Measurements from ENCODE around the gene MYNN. TPM values are rescaled to one million over a fixed set of nuclear protein-coding genes. Genes with fewer than 3 reads are reported as not detected.
A peak's percentile ranks its signal among the peaks of the same experiment; 100 is the strongest.

The MYNN gene
- total and polyA plus RNA-seq, 5 donors, result 8.4 to 16.0 (median 12.6) TPM

DNA sequence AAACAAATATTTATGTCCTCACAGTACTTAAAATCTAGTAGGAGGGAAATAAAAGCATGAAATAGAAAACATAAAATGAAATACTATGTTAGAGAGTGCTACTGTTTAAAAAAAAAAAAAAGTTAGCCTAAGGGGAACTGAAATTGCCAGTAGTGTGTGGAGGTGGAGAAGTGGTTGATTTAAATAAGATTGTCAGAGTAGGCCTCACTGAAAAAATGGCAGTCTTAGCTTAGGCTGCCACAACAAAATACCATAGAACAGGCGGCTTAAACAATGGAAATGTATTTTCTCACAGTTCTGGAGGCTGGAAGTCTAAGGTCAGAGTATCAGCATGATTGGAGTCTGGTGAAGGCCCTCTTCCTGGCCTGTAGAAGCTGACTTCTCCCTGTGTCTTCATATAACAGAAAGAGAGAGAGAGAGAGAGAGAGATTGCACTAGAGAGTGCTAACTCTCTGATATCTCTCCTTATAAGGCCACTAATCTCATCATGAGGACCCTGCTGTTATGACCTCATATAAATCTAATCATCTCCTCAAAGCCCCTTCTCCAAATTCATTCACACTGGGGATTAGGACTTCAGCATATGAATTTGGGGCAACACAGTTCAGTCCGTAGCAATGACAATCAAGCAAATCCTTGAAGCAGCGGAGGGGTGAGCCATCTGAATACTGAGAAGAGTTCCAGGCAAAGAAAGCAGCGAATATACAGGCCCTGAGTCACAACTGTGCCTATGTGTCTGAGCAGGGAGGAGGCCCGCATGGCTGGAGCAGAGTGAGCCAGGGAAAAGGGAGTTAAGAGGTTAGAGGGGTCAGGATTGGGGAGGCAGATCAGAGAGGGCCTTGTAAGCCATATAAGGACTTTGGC lies 63.1 kb downstream of the MYNN start:
- intact Hi-C loops (cut with DNase I), result no loop called here
- no peaks in the 10 kb centered on the region for H3K27me3 ChIP-seq (ENCODE audit: control insufficient read depth, insufficient read depth)
- no peaks in the 10 kb centered on the region for H3K9me3 ChIP-seq (ENCODE audit: control insufficient read depth, low read length)
- no peak overlapping the region for H3K4me3 ChIP-seq (ENCODE audit: low read length)
- ATAC-seq, result peak; percentile 41 to 80
- peaks cover 3% of the 10 kb centered on the region for H3K4me1 ChIP-seq (ENCODE audit: control insufficient read depth, insufficient read depth, low read length)
- 76% methylated on average over 5 of the region's 5 CpGs for WGBS
- DNase-seq, result peak in 2 of 3 donors; percentile 23 to 52
- H3K27ac ChIP-seq (ENCODE audit: low read length), result no peak overlapping the region

DNA sequence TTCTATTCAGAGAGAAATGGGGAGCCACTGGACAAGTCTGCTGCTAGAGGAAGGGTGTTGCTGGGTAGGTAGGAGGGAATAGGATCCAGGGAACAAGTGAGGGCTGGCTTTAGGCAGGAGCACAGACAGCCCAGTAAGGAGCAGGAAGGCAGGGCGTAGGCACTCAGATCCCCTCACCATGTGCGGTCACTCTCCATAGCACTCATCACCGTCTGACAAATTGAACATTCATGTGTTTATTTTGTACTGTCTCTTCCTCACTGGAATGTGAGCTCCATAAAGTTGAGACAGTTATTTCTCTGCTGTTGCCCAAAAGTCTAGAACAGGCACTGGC lies 63.7 kb downstream of the MYNN start:
- Histone ChIP-seq H3K4me1 (ENCODE audit: control insufficient read depth, insufficient read depth, low read length) (peaks cover 3% of the 10 kb centered on the region), H3K27me3 (ENCODE audit: control insufficient read depth, insufficient read depth) (no peaks in the 10 kb centered on the region), H3K27ac (ENCODE audit: low read length) (no peak overlapping the region), H3K9me3 (ENCODE audit: control insufficient read depth, low read length) (no peaks in the 10 kb centered on the region), H3K4me3 (ENCODE audit: low read length) (no peak overlapping the region)
- intact Hi-C loops (cut with DNase I), result no loop called here
- WGBS, result 68% methylated on average over 3 of the region's 3 CpGs
- DNase-seq (peak in 2 of 3 donors; percentile 28 to 61), ATAC-seq (peak; percentile 76 to 88)

DNA sequence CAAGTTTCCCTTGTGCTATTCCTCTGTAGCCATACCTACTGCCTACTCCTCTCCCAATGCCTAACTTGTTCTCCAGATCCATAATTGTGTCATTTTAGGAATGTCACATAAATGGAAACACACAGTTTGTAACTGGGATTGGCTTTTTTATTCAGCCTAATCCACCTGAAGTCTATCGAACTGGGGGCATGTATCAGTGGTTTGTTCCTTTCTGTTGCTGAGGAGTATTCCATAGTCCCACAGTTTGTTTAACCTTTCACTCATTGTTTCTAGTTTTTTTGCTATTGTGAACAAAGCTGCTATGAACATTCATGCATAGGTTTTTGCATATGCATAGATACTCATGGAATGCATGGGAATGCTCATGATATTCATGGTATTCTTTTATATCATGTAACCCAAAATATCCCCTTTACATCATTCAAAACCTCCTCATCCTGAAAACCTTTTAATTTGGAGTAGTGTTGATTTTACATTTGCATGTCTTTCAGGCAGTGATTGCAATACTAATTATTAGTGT lies 65.4 kb downstream of the MYNN start:
- 90% methylated on average over 1 of the region's 1 CpG for WGBS
- H3K27ac ChIP-seq (ENCODE audit: low read length), result no peak overlapping the region
- ATAC-seq (no peak), DNase-seq (no peak)
- no peak overlapping the region for H3K4me3 ChIP-seq (ENCODE audit: low read length)
- no peaks in the 10 kb centered on the region for H3K9me3 ChIP-seq (ENCODE audit: control insufficient read depth, low read length)
- peaks cover 3% of the 10 kb centered on the region for H3K4me1 ChIP-seq (ENCODE audit: control insufficient read depth, insufficient read depth, low read length)
- intact Hi-C loops (cut with DNase I), result no loop called here
- H3K27me3 ChIP-seq (ENCODE audit: control insufficient read depth, insufficient read depth), result no peaks in the 10 kb centered on the region

Other genes starting within 250 kb of the MYNN start
- gene MECOM, start 109.7 kb upstream of the MYNN start, total RNA-seq, result 10 to 100 TPM; 23.2 to 29.9 (median 27.1) TPM
- gene MECOM, start 109.7 kb upstream of the MYNN start, polyA plus RNA-seq, result 8.2 TPM
- 1 to 10 TPM; 1.2 to 2.8 (median 1.4) TPM for gene TERC, start 8.3 kb upstream of the MYNN start, total RNA-seq
- not detected for gene TERC, start 8.3 kb upstream of the MYNN start, polyA plus RNA-seq
- 1 to 10 TPM; 1.7 to 2.8 (median 2.3) TPM for gene ACTRT3, start 3.8 kb upstream of the MYNN start, total RNA-seq
- gene ACTRT3, start 3.8 kb upstream of the MYNN start, polyA plus RNA-seq, result 1.1 TPM
- not detected for gene LRRIQ4, start 39.5 kb downstream of the MYNN start, total RNA-seq
- not detected for gene LRRIQ4, start 39.5 kb downstream of the MYNN start, polyA plus RNA-seq
- gene LRRC34, start 39.5 kb downstream of the MYNN start, total RNA-seq, result 1 to 10 TPM; 2.1 to 5.5 (median 2.7) TPM
- 2.9 TPM for gene LRRC34, start 39.5 kb downstream of the MYNN start, polyA plus RNA-seq
- not detected for gene LRRC31, start 96.5 kb downstream of the MYNN start, total RNA-seq
- not detected for gene LRRC31, start 96.5 kb downstream of the MYNN start, polyA plus RNA-seq
- gene SAMD7, start 138.2 kb downstream of the MYNN start, total RNA-seq, result not detected
- gene SAMD7, start 138.2 kb downstream of the MYNN start, polyA plus RNA-seq, result not detected
- 10 to 100 TPM; 90.0 to 99.7 (median 97.2) TPM for gene SEC62, start 193.4 kb downstream of the MYNN start, total RNA-seq
- gene SEC62, start 193.4 kb downstream of the MYNN start, polyA plus RNA-seq, result 45.0 TPM

Data from right cardiac atrium (tissue), 5 donors.